ENCODE data around the gene HPD. TPM values are rescaled to one million over a fixed set of nuclear protein-coding genes. Genes with fewer than 3 reads are reported as not detected.
A peak's percentile ranks its signal among the peaks of the same experiment; 100 is the strongest.

The HPD gene
- polyA plus RNA-seq, 3 donors: 0.19 to 0.75 TPM; not detected in 1

- peaks cover 82% of the 10 kb centered on the region for H3K79me2 ChIP-seq (ENCODE audit: insufficient read depth, low read length)
- Mint-ChIP-seq H3K9me3 (peaks cover 0 to 3% (median 0%) of the 10 kb centered on the region in 7 donors), H3K27me3 (ENCODE audit: low read depth in 3 of 3) (peaks cover 0 to 4% (median 2%) of the 10 kb centered on the region in 3 donors), H3K4me3 (peak overlapping the region; percentile 94 to 98), H3K36me3 (peaks cover 17 to 24% of the 10 kb centered on the region in 2 donors), H3K27ac (peak overlapping the region; percentile 95 to 100 (median 100)), H3K4me1 (peaks cover 38% of the 10 kb centered on the region)
- peak overlapping the region; percentile 100 for H3K4me2 ChIP-seq (replicated peaks; ENCODE audit: extremely low read depth, low read length, poor library complexity, severe bottlenecking)
- H3K36me3 ChIP-seq (replicated peaks in 1 of 2; ENCODE audit: control insufficient read depth in 1 of 2, insufficient read depth in 2 of 2, low read length in 2 of 2): peaks cover 16 to 20% of the 10 kb centered on the region in 2 donors
- no peaks in the 10 kb centered on the region for H3K9me3 ChIP-seq (replicated peaks in 1 of 2; ENCODE audit: control insufficient read depth in 1 of 2, insufficient read depth in 1 of 2, low read length in 2 of 2)
- peak overlapping the region; percentile 95 to 96 for H3K27ac ChIP-seq (ENCODE audit: low read depth in 1 of 2, low read length in 2 of 2)
- H2AFZ ChIP-seq (ENCODE audit: insufficient read depth, low read depth, low read length, poor library complexity, severe bottlenecking): peak overlapping the region; percentile 53
- peak overlapping the region; percentile 86 to 100 (median 89) for H3K4me3 ChIP-seq (replicated peaks in 1 of 3; ENCODE audit: low read depth in 2 of 3, low read length in 3 of 3)
- H3K27me3 ChIP-seq (ENCODE audit: control insufficient read depth in 2 of 2, insufficient read depth in 2 of 2, low read length in 2 of 2): no peaks in the 10 kb centered on the region
- H3K4me1 ChIP-seq (ENCODE audit: control insufficient read depth in 1 of 2, insufficient read depth in 2 of 2, low read length in 2 of 2): peaks cover 39 to 61% of the 10 kb centered on the region in 2 donors
- peak overlapping the region; percentile 95 for H3K9ac ChIP-seq (ENCODE audit: insufficient read depth, low read length, poor library complexity, severe bottlenecking)
- no peak for TF ChIP-seq CTCF (IDR thresholded peaks at IDR 0.05)
- peaks cover 56% of the 10 kb centered on the region for H4K20me1 ChIP-seq (ENCODE audit: insufficient read depth, low read length)
- DNase-seq: no peak
- intact Hi-C loops (cut with micrococcal nuclease): no loop called here
- 0% methylated on average over 4 of the region's 18 CpGs for WGBS (ENCODE audit: insufficient coverage)
These were observed 56.8 kb downstream of the HPD start for GRCh38 chr12:121801595-121802484.

GRCh38 chr12:121800694-121801594 lies 57.7 kb downstream of the HPD start:
- intact Hi-C loops (cut with micrococcal nuclease): no loop called here
- Histone ChIP-seq H3K27me3 (ENCODE audit: control insufficient read depth in 2 of 2, insufficient read depth in 2 of 2, low read length in 2 of 2) (no peaks in the 10 kb centered on the region), H3K4me2 (replicated peaks; ENCODE audit: extremely low read depth, low read length, poor library complexity, severe bottlenecking) (peak overlapping the region; percentile 100), H3K4me3 (replicated peaks in 1 of 3; ENCODE audit: low read depth in 2 of 3, low read length in 3 of 3) (peak overlapping the region; percentile 86 to 100 (median 89)), H3K79me2 (ENCODE audit: insufficient read depth, low read length) (peaks cover 80% of the 10 kb centered on the region), H3K4me1 (ENCODE audit: control insufficient read depth in 1 of 2, insufficient read depth in 2 of 2, low read length in 2 of 2) (peaks cover 31 to 61% of the 10 kb centered on the region in 2 donors), H4K20me1 (ENCODE audit: insufficient read depth, low read length) (peaks cover 56% of the 10 kb centered on the region), H3K9me3 (replicated peaks in 1 of 2; ENCODE audit: control insufficient read depth in 1 of 2, insufficient read depth in 1 of 2, low read length in 2 of 2) (no peaks in the 10 kb centered on the region), H3K27ac (ENCODE audit: low read depth in 1 of 2, low read length in 2 of 2) (peak overlapping the region; percentile 95 to 96), H2AFZ (ENCODE audit: insufficient read depth, low read depth, low read length, poor library complexity, severe bottlenecking) (peak overlapping the region; percentile 53), H3K36me3 (replicated peaks in 1 of 2; ENCODE audit: control insufficient read depth in 1 of 2, insufficient read depth in 2 of 2, low read length in 2 of 2) (peaks cover 21 to 22% of the 10 kb centered on the region in 2 donors), H3K9ac (ENCODE audit: insufficient read depth, low read length, poor library complexity, severe bottlenecking) (peak overlapping the region; percentile 95)
- Mint-ChIP-seq H3K4me1 (peaks cover 29% of the 10 kb centered on the region), H3K9me3 (peaks cover 0 to 3% (median 0%) of the 10 kb centered on the region in 7 donors), H3K4me3 (peak overlapping the region; percentile 94 to 98), H3K27ac (peak overlapping the region; percentile 95 to 100 (median 100)), H3K27me3 (ENCODE audit: low read depth in 3 of 3) (peaks cover 0 to 4% (median 2%) of the 10 kb centered on the region in 3 donors), H3K36me3 (peaks cover 17 to 30% of the 10 kb centered on the region in 2 donors)
- WGBS (ENCODE audit: insufficient coverage): under 1% methylated on average over 81 of the region's 86 CpGs
- DNase-seq: peak; percentile 74 to 77 (median 77)
- no peak for TF ChIP-seq CTCF (IDR thresholded peaks at IDR 0.05)
